Prostate gland (tissue), 2 donors: ENCODE measurements around the gene GAL. TPM values are rescaled to one million over a fixed set of nuclear protein-coding genes. Genes with fewer than 3 reads are reported as not detected.

ENCODE experiments used
- DNase-seq: peaks from one replicate; pipeline ENCODE4 v3.0.0-alpha.2; 2019; ENCODE audit warnings: low spot score
- H3K27ac ChIP-seq, 2 donors: fragments of 200-600 bp; sonication (generic); 2 replicates each; pipeline ENCODE4 v1.5.1; 2017 to 2019
- H3K27me3 ChIP-seq: fragments of 200-600 bp; sonication (generic); replicated peaks from 2 replicates; pipeline ENCODE4 v1.5.1; 2019; ENCODE audit not compliant: insufficient read depth
- H3K36me3 ChIP-seq, 2 donors: fragments of 200-600 bp; sonication (generic); 1 replicate in 1 of 2; 2 replicates in 1 of 2; pipeline versions ENCODE4 v1.5.1 to v1.8.1; 2017 to 2019
- H3K4me1 ChIP-seq: fragments of 200-600 bp; sonication (generic); replicated peaks from 2 replicates; pipeline ENCODE4 v1.5.1; 2019
- H3K4me3 ChIP-seq, 2 donors: fragments of 200-600 bp; sonication (generic); 2 replicates each; pipeline ENCODE4 v1.5.1; 2017 to 2019
- H3K9me3 ChIP-seq: fragments of 200-600 bp; sonication (generic); 2 replicates; pipeline ENCODE4 v1.5.1; 2017
- POLR2A ChIP-seq: fragments of 450-650 bp; IDR thresholded peaks from one replicate; pipeline ENCODE4 v1.6.1; 2016; ENCODE audit warnings: antibody characterized with exemption, mild to moderate bottlenecking
- POLR2AphosphoS5 ChIP-seq: sonication (generic); formaldehyde crosslinking; IDR thresholded peaks from one replicate; pipeline ENCODE4 v1.6.1; 2017; ENCODE audit warnings: antibody characterized with exemption
- WGBS: methylation state at CpG from one replicate; pipeline ENCODE4 v1.1.5; 2018; 5-methylcytosine and 5-hydroxymethylcytosine counted together
- intact Hi-C: fragments of 100-400 bp; cut with DNase I; formaldehyde crosslinking; loops from one replicate; pipeline ENCODE4 v1.14.2; 2022
- total RNA-seq, 2 donors: library from RNA; depleted of rRNA; stranded (reverse); fragments of >200 nt; gene quantifications; one replicate each; pipeline ENCODE4 v1.1.0, GENCODE V29; 2016
- TF ChIP-seq, protein P1 (sequence below), 4 experiments: fragments of 200-600 bp in 2 of 4; fragments of 450-650 bp in 2 of 4; sonication (generic) in 2 of 4; IDR thresholded peaks; 1 replicate in 3 of 4; 2 replicates in 1 of 4; pipeline ENCODE4 v1.5.1; 2016 to 2019; ENCODE audit warnings: antibody characterized with exemption in 4 of 4, mild to moderate bottlenecking in 2 of 4, moderate library complexity in 2 of 4

The GAL gene
- total RNA-seq, 2 donors from 2014 or later: 1.1 to 4.8 TPM

DNA sequence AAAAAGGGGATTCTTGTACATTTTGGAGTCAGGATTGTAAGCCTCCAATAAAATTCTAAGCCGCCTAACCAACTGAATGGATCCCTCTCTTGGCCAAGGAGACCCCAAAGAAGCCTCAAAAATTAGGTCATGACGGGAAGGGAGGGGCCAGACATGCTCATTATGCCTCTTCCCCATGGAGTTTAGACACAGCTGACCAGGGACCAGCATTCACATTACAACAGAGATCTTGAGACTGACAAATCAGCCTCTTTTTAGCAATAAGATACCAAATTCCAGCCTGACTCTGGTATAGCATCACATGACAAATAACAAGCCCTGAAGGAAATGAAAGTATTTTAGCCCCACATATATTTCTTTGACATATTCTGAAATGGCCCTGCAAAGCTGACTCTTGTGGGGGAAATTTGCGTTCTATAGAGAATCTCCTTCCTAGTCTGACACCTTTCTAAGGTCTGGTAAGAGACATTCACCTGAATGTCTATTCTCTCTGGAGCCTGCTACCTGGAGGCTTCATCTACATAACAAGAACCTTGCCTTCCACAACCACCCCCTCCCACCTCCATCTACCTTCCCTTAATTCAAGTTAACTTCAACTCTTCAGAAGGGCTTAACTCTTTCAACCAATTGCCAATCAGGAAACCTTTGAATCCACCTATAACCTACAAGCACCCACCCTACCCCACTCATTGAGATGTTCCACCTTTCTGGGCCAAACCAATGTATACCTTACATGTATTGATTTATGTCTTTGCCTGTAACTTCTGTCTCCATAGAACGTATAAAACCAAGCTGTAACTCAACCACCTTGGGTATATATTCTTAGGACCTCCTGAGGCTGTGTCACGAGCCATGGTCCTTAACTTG lies 10.3 kb downstream of the GAL start:
- Histone ChIP-seq H3K4me3 (no peak overlapping the region), H3K27me3 (no peaks in the 10 kb centered on the region), H3K9me3 (no peaks in the 10 kb centered on the region), H3K4me1 (no peaks in the 10 kb centered on the region), H3K27ac (no peak overlapping the region), H3K36me3 (no peaks in the 10 kb centered on the region)
- DNase-seq: no peak
- TF ChIP-seq POLR2A: no peak
- no peak for TF ChIP-seq POLR2AphosphoS5
- TF ChIP-seq, protein P1, sequence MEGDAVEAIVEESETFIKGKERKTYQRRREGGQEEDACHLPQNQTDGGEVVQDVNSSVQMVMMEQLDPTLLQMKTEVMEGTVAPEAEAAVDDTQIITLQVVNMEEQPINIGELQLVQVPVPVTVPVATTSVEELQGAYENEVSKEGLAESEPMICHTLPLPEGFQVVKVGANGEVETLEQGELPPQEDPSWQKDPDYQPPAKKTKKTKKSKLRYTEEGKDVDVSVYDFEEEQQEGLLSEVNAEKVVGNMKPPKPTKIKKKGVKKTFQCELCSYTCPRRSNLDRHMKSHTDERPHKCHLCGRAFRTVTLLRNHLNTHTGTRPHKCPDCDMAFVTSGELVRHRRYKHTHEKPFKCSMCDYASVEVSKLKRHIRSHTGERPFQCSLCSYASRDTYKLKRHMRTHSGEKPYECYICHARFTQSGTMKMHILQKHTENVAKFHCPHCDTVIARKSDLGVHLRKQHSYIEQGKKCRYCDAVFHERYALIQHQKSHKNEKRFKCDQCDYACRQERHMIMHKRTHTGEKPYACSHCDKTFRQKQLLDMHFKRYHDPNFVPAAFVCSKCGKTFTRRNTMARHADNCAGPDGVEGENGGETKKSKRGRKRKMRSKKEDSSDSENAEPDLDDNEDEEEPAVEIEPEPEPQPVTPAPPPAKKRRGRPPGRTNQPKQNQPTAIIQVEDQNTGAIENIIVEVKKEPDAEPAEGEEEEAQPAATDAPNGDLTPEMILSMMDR (IDR thresholded peaks at IDR 0.05): no peak
- intact Hi-C loops: no loop called here
- 82% methylated on average over 5 of the region's 5 CpGs for WGBS

DNA sequence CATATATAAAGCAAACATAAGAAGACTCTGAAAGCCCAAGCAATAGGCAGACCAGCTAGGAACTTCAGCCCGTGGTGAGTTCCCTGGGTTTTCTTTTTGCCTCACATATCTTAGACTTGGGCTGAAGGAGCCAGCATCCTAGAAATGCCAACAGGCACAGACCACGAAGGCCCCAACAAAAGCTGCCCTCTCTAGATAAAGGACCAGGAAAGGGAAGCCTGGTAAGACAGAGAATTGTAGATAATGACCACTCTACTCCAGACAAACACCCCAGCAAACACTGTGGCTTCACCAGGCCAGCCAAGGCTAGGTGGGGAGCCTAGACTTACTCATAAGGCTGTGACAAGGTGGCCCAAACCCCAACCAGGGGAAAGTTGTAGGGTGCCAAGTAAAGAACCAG lies 11.2 kb downstream of the GAL start:
- TF ChIP-seq, protein P1 (IDR thresholded peaks at IDR 0.05): no peak
- TF ChIP-seq POLR2AphosphoS5: no peak
- TF ChIP-seq POLR2A: no peak
- intact Hi-C loops: no loop called here

DNA sequence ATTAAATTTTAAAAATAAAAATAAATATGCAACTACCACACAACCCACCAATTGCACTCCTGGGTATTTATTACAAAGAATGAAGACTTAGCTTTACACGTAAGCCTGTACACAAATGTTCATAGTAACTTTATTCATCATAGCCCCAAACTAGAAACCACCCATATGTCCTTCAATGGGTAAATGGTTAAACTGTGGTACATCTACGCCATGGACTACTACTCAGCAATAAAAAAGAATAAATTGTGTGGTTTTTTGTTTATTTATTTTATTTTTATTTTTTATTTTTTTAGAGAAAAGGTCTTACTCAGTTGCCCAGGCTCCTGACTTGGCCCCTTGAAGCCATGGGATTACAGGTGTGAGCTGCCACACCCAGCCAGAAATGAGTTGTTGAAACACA lies 14.6 kb downstream of the GAL start:
- no peaks in the 10 kb centered on the region for H3K4me1 ChIP-seq
- 93% methylated on average over 2 of the region's 2 CpGs for WGBS
- TF ChIP-seq POLR2A (no peak), POLR2AphosphoS5 (no peak)
- TF ChIP-seq, protein P1 (IDR thresholded peaks at IDR 0.05): no peak
- H3K27ac ChIP-seq: no peak overlapping the region
- H3K36me3 ChIP-seq: no peaks in the 10 kb centered on the region
- no peaks in the 10 kb centered on the region for H3K27me3 ChIP-seq
- intact Hi-C loops: no loop called here
- no peaks in the 10 kb centered on the region for H3K9me3 ChIP-seq
- H3K4me3 ChIP-seq: no peak overlapping the region
- DNase-seq: no peak

More for the DNA sequence above, 11.2 kb downstream of the GAL start:
- H3K9me3 ChIP-seq: no peaks in the 10 kb centered on the region
- H3K27me3 ChIP-seq: no peaks in the 10 kb centered on the region
- H3K36me3 ChIP-seq: no peaks in the 10 kb centered on the region
- 81% methylated on average over 2 of the region's 2 CpGs for WGBS
- no peak for DNase-seq
- H3K4me3 ChIP-seq: no peak overlapping the region
- no peak overlapping the region for H3K27ac ChIP-seq
- H3K4me1 ChIP-seq: no peaks in the 10 kb centered on the region

GRCh38 chr11:68704887-68705286 lies 20.5 kb downstream of the GAL start:
- Histone ChIP-seq H3K27me3 (no peaks in the 10 kb centered on the region), H3K27ac (no peak overlapping the region), H3K4me1 (no peaks in the 10 kb centered on the region), H3K4me3 (no peak overlapping the region), H3K9me3 (no peaks in the 10 kb centered on the region), H3K36me3 (no peaks in the 10 kb centered on the region)
- DNase-seq: no peak
- TF ChIP-seq POLR2AphosphoS5: no peak
- no peak for TF ChIP-seq POLR2A
- TF ChIP-seq, protein P1 (IDR thresholded peaks at IDR 0.05): no peak
- intact Hi-C loops: no loop called here
- WGBS: 37% methylated on average over 16 of the region's 16 CpGs

DNA sequence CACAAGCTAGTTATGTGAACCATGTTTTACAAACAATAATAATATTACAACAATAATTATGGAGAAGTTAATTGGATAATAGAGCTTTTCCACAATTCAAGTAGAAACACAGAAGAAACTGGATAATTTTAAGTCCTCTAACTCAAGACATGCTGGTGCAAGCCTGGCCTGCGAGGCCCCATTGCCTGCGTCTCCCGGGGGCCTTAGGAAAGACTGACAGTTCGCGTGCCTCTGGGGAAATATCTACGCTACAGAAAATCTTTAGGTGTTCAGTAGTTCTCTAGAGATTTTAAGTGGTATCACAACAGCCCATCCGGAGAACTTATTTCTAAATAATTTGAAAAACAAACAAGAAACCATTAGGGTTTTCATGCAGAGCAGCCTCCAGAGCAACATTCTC lies 23.2 kb downstream of the GAL start:
- intact Hi-C loops: no loop called here
- Histone ChIP-seq H3K9me3 (no peaks in the 10 kb centered on the region), H3K4me3 (no peak overlapping the region), H3K27ac (no peak overlapping the region), H3K36me3 (no peaks in the 10 kb centered on the region), H3K4me1 (no peaks in the 10 kb centered on the region), H3K27me3 (no peaks in the 10 kb centered on the region)
- TF ChIP-seq, protein P1 (IDR thresholded peaks at IDR 0.05): no peak
- TF ChIP-seq POLR2AphosphoS5 (no peak), POLR2A (no peak)
- 67% methylated on average over 7 of the region's 7 CpGs for WGBS
- DNase-seq: no peak
